Tibial nerve (tissue), 4 donors: ENCODE results near the gene OVOL2.

Experiments used
- CTCF ChIP-seq, 5 experiments: fragments of 200-600 bp in 3 of 5; fragments of 450-650 bp in 2 of 5; sonication (generic) in 3 of 5; IDR thresholded peaks; one replicate each; pipeline ENCODE4 v1.5.1; 2016 to 2019; ENCODE audit warnings: antibody characterized with exemption in 5 of 5, mild to moderate bottlenecking in 3 of 5, moderate library complexity in 2 of 5
- EP300 ChIP-seq, 2 donors: sonication (generic); formaldehyde crosslinking; IDR thresholded peaks; one replicate each; pipeline ENCODE4 v1.6.1; 2017; ENCODE audit warnings: antibody characterized with exemption in 2 of 2, mild to moderate bottlenecking in 1 of 2
- POLR2A ChIP-seq, 2 donors: fragments of 450-650 bp; IDR thresholded peaks; one replicate each; pipeline ENCODE4 v1.6.1; 2017; ENCODE audit warnings: antibody characterized with exemption in 2 of 2, mild to moderate bottlenecking in 2 of 2, moderate library complexity in 2 of 2

- TF ChIP-seq CTCF (IDR thresholded peaks at IDR 0.05) (no peak), POLR2A (IDR thresholded peaks at IDR 0.05) (no peak), EP300 (IDR thresholded peaks at IDR 0.05) (no peak)
Measured at GRCh38 chr20:18034039-18034438, 23.7 kb downstream of the OVOL2 start.
